CD4-positive, CD25-positive, alpha-beta regulatory T cell (primary cell): ENCODE results near the gene S100A1. TPM values are rescaled to one million over a fixed set of nuclear protein-coding genes. Genes with fewer than 3 reads are reported as not detected.
"Not testable (repeated sequence)": the region's sequence is repeated elsewhere in the genome, so short reads cannot be mapped to it uniquely, and the experiment has no call there.

ENCODE experiments used
- ATAC-seq, 2 donors: fragments of 150-1000 bp; cut with Tn5 transposase; one replicate each; pipeline ENCODE4 v1.10.0; 2021; ENCODE audit warnings: low read depth in 2 of 2, moderate number of reproducible peaks in 2 of 2, moderate library complexity in 1 of 2
- DNase-seq, 3 donors: peaks; one replicate each; pipeline versions ENCODE4 v3.0.0 to v3.0.0-alpha.2; 2012 to 2022; ENCODE audit warnings: mixed read lengths in 1 of 3
- H3K27ac ChIP-seq: one replicate; pipeline ENCODE4 v1.7.0; 2013; ENCODE audit warnings: mild to moderate bottlenecking, low read length; ENCODE audit not compliant: insufficient read depth, poor library complexity, severe bottlenecking
- H3K27me3 ChIP-seq: one replicate; pipeline ENCODE4 v1.7.0; 2013; ENCODE audit warnings: low read length; ENCODE audit not compliant: control insufficient read depth, insufficient read depth
- H3K36me3 ChIP-seq: one replicate; pipeline ENCODE4 v1.7.0; 2013; ENCODE audit warnings: mild to moderate bottlenecking, low read length, moderate library complexity; ENCODE audit not compliant: control insufficient read depth, insufficient read depth
- H3K4me1 ChIP-seq: 2 replicates; pipeline ENCODE4 v1.7.0; 2013; ENCODE audit warnings: mild to moderate bottlenecking, low read length; ENCODE audit not compliant: insufficient read depth, control insufficient read depth, poor library complexity, severe bottlenecking
- H3K4me3 ChIP-seq: one replicate; pipeline ENCODE4 v1.7.0; 2013; ENCODE audit warnings: low read depth, mild to moderate bottlenecking, low read length, moderate library complexity
- H3K9me3 ChIP-seq, 2 experiments: 1 replicate in 1 of 2; 2 replicates in 1 of 2; pipeline ENCODE4 v1.7.0; 2013; ENCODE audit warnings: low read length in 2 of 2, mild to moderate bottlenecking in 1 of 2, moderate library complexity in 1 of 2; ENCODE audit not compliant: control insufficient read depth in 2 of 2
- H3K27ac Mint-ChIP-seq, 3 donors: one replicate each; pipeline ENCODE4 v1.8.0; 2020 to 2022; ENCODE audit warnings: mild to moderate bottlenecking in 3 of 3, mixed read lengths in 3 of 3, moderate library complexity in 2 of 3
- H3K27me3 Mint-ChIP-seq: one replicate; pipeline ENCODE4 v1.8.0; 2022; ENCODE audit warnings: mild to moderate bottlenecking, mixed read lengths
- H3K36me3 Mint-ChIP-seq: one replicate; pipeline ENCODE4 v1.8.0; 2020; ENCODE audit warnings: mixed read lengths
- H3K4me1 Mint-ChIP-seq, 4 donors: one replicate each; pipeline ENCODE4 v1.8.0; 2020 to 2022; ENCODE audit warnings: mixed read lengths in 4 of 4, mild to moderate bottlenecking in 1 of 4
- H3K4me3 Mint-ChIP-seq, 4 donors: one replicate each; pipeline ENCODE4 v1.8.0; 2020 to 2022; ENCODE audit warnings: mild to moderate bottlenecking in 4 of 4, mixed read lengths in 4 of 4, moderate library complexity in 3 of 4
- H3K9me3 Mint-ChIP-seq, 7 donors: one replicate each; pipeline ENCODE4 v1.8.0; 2020 to 2022; ENCODE audit warnings: mixed read lengths in 7 of 7, mild to moderate bottlenecking in 3 of 7, moderate library complexity in 2 of 7
- polyA plus RNA-seq, 4 donors: library from polyadenylated mRNA; unstranded; fragments of 300-500 nt; fragmentation: Illumina TruSeq; gene quantifications; one replicate each; pipeline ENCODE4 v1.2.3, GENCODE V29; 2021
- total RNA-seq: library from RNA; stranded (reverse); gene quantifications from one replicate; pipeline ENCODE4 v1.2.3, GENCODE V29; 2022

S100A1 gene
- total and polyA plus RNA-seq, 5 donors from 2014 or later = not detected

DNA sequence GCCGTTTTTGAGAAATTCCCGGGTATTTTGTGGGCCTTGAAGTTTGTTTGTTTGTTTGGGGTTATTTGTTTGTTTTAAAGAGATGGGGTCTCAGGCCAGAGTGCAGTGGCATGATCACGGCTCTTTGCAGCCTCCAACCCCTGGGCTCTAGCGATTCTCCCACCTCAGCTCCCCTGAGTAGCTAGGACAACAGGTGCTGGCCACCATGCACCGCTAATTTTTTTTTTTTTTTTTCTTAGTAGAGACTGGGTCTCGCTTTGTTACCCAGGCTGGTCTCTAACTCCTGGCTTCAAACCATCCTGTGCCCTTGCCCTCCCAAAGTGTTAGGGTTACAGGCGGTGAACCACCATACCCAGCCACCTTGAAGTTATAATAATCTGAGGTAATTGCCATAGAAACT, 7.6 kb downstream of the S100A1 start:
- Histone ChIP-seq H3K27me3 (no peaks in the 10 kb centered on the region), H3K9me3 (no peaks in the 10 kb centered on the region), H3K4me1 (peaks cover 19% of the 10 kb centered on the region), H3K4me3 (peak overlapping the region; percentile 47), H3K36me3 (peaks cover 48% of the 10 kb centered on the region), H3K27ac (peak overlapping the region; percentile 100)
- Mint-ChIP-seq H3K9me3 (no peaks in the 10 kb centered on the region), H3K27me3 (peaks cover 6% of the 10 kb centered on the region), H3K4me3 (peak overlapping the region; percentile 82 to 100 (median 97)), H3K36me3 (peaks cover 19% of the 10 kb centered on the region), H3K4me1 (peaks cover 15 to 56% (median 36%) of the 10 kb centered on the region in 4 donors), H3K27ac (peak overlapping the region in 2 of 3 donors; percentile 86 to 100)
- DNase-seq = no peak
- no peak for ATAC-seq

DNA sequence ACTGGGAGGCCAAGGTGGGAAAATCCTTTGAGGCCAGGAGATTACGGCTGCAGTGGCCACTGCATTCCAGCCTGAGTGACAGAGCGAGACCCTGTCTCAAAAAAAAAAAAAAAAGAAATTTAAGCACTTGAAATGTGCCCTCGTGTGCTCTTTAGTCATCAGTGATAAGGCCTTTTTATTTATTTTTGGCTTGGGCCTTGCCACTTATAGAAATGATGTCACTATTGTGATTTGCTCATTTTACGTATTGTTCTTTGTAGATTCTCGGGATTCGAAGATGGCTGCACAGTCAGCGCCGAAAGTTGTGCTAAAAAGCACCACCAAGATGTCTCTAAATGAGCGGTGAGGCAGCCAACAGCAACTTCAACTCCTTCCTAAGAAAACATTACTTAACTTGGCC, 8.1 kb downstream of the S100A1 start:
- Histone ChIP-seq H3K9me3 (no peaks in the 10 kb centered on the region), H3K27ac (peak overlapping the region; percentile 100), H3K36me3 (peaks cover 53% of the 10 kb centered on the region), H3K4me3 (no peak overlapping the region), H3K27me3 (no peaks in the 10 kb centered on the region), H3K4me1 (peaks cover 19% of the 10 kb centered on the region)
- H3K36me3 Mint-ChIP-seq = peaks cover 21% of the 10 kb centered on the region
- peaks cover 6% of the 10 kb centered on the region for H3K27me3 Mint-ChIP-seq
- H3K4me3 Mint-ChIP-seq = peak overlapping the region; percentile 94 to 100 (median 98)
- no peaks in the 10 kb centered on the region for H3K9me3 Mint-ChIP-seq
- DNase-seq = no peak
- peaks cover 18 to 60% (median 38%) of the 10 kb centered on the region in 4 donors for H3K4me1 Mint-ChIP-seq
- ATAC-seq = no peak
- H3K27ac Mint-ChIP-seq = peak overlapping the region in 2 of 3 donors; percentile 86 to 100

DNA sequence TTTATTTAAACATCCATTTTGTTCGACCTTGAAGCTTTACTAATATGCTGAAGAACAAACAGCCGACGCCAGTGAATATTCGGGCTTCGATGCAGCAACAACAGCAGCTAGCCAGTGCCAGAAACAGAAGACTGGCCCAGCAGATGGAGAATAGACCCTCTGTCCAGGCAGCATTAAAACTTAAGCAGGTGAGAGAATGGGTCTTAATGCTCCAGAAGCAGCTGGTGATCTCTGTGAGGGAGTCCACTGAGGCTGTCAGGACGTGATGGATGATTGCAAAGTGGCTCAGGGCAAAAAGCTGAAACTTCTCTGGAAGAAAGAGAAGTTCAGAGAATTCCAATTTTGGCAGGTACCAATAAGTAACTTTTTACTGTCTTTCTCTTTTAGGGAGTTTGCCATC, 10.0 kb downstream of the S100A1 start:
- ATAC-seq (no peak), DNase-seq (no peak)
- Mint-ChIP-seq H3K4me1 (peaks cover 18 to 70% (median 43%) of the 10 kb centered on the region in 4 donors), H3K36me3 (peaks cover 33% of the 10 kb centered on the region), H3K4me3 (peak overlapping the region in 2 of 4 donors; percentile 84 to 94), H3K27ac (peak overlapping the region in 1 of 3 donors; percentile 9), H3K27me3 (peaks cover 6% of the 10 kb centered on the region), H3K9me3 (no peaks in the 10 kb centered on the region)
- peaks cover 25% of the 10 kb centered on the region for H3K4me1 ChIP-seq
- H3K4me3 ChIP-seq = no peak overlapping the region
- no peaks in the 10 kb centered on the region for H3K9me3 ChIP-seq
- H3K36me3 ChIP-seq = peaks cover 72% of the 10 kb centered on the region
- H3K27me3 ChIP-seq = no peaks in the 10 kb centered on the region
- H3K27ac ChIP-seq = no peak overlapping the region

- H3K9me3 Mint-ChIP-seq = no peaks in the 10 kb centered on the region
- H3K4me3 ChIP-seq = no peak overlapping the region
- H3K4me1 ChIP-seq = peaks cover 29% of the 10 kb centered on the region
- ATAC-seq = no peak
- no peaks in the 10 kb centered on the region for H3K9me3 ChIP-seq
- H3K4me1 Mint-ChIP-seq = peaks cover 18 to 72% (median 43%) of the 10 kb centered on the region in 4 donors
- H3K27ac ChIP-seq = no peak overlapping the region
- no peaks in the 10 kb centered on the region for H3K27me3 ChIP-seq
- no peaks in the 10 kb centered on the region for H3K27me3 Mint-ChIP-seq
- peak overlapping the region in 1 of 4 donors; percentile 47 for H3K4me3 Mint-ChIP-seq
- peak overlapping the region in 1 of 3 donors; percentile 80 for H3K27ac Mint-ChIP-seq
- H3K36me3 Mint-ChIP-seq = peaks cover 37% of the 10 kb centered on the region
- peaks cover 82% of the 10 kb centered on the region for H3K36me3 ChIP-seq
- DNase-seq = no peak
Measured at GRCh38 chr1:153639280-153639679, 11.0 kb downstream of the S100A1 start.

DNA sequence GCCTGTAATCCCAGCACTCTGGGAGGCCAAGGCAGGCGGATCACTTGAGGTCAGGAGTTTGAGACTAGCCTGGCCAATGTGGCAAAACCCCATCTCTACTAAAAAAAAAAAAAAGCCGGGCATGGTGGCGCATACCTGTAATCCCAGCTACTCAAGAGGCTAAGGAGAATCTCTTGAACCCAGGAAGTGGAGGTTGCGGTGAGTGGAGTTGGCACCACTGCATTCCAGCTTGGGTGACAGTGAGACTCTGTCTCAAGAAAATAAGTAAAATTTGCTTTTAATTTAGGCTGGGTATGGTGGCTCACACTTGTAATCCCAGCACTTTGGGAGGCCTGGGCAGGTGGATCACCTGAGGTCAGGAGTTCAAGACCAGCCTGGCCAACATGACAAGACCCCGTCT, 12.0 kb downstream of the S100A1 start:
- Histone ChIP-seq H3K4me1 (peaks cover 28% of the 10 kb centered on the region), H3K36me3 (peaks cover 91% of the 10 kb centered on the region)
- H3K27ac Mint-ChIP-seq = peak overlapping the region in 1 of 3 donors; percentile 38
- DNase-seq, H3K9me3 Mint-ChIP-seq, H3K27me3 Mint-ChIP-seq, H3K9me3 ChIP-seq, H3K27ac ChIP-seq, ATAC-seq, H3K4me3 ChIP-seq, H3K27me3 ChIP-seq: not testable (repeated sequence)
- H3K36me3 Mint-ChIP-seq = peaks cover 41% of the 10 kb centered on the region
- peak overlapping the region in 1 of 4 donors; percentile 47 for H3K4me3 Mint-ChIP-seq
- peaks cover 18 to 78% (median 48%) of the 10 kb centered on the region in 4 donors for H3K4me1 Mint-ChIP-seq

- H3K9me3 Mint-ChIP-seq = no peaks in the 10 kb centered on the region
- H3K4me3 Mint-ChIP-seq = peak overlapping the region in 1 of 4 donors; percentile 23
- no peaks in the 10 kb centered on the region for H3K27me3 Mint-ChIP-seq
- Histone ChIP-seq H3K27ac (no peak overlapping the region), H3K9me3 (no peaks in the 10 kb centered on the region), H3K4me1 (peaks cover 25% of the 10 kb centered on the region), H3K4me3 (peak overlapping the region; percentile 2), H3K27me3 (no peaks in the 10 kb centered on the region), H3K36me3 (peaks cover 96% of the 10 kb centered on the region)
- no peak for ATAC-seq
- H3K4me1 Mint-ChIP-seq = peaks cover 24 to 79% (median 52%) of the 10 kb centered on the region in 4 donors
- peaks cover 47% of the 10 kb centered on the region for H3K36me3 Mint-ChIP-seq
- peak overlapping the region in 1 of 3 donors; percentile 38 for H3K27ac Mint-ChIP-seq
- no peak for DNase-seq
Measured at GRCh38 chr1:153640861-153641260, 12.6 kb downstream of the S100A1 start.

GRCh38 chr1:153642161-153642560, 13.9 kb downstream of the S100A1 start:
- Histone ChIP-seq H3K27me3 (no peaks in the 10 kb centered on the region), H3K9me3 (no peaks in the 10 kb centered on the region), H3K36me3 (peaks cover 92% of the 10 kb centered on the region), H3K4me3 (no peak overlapping the region), H3K27ac (no peak overlapping the region), H3K4me1 (peaks cover 14% of the 10 kb centered on the region)
- DNase-seq (no peak), ATAC-seq (no peak)
- Mint-ChIP-seq H3K4me1 (peaks cover 22 to 79% (median 49%) of the 10 kb centered on the region in 4 donors), H3K9me3 (no peaks in the 10 kb centered on the region), H3K4me3 (no peak overlapping the region), H3K27ac (peak overlapping the region; percentile 43 to 67 (median 54)), H3K36me3 (peaks cover 46% of the 10 kb centered on the region), H3K27me3 (no peaks in the 10 kb centered on the region)

GRCh38 chr1:153643100-153643499, 14.9 kb downstream of the S100A1 start:
- no peaks in the 10 kb centered on the region for H3K9me3 Mint-ChIP-seq
- peaks cover 85% of the 10 kb centered on the region for H3K36me3 ChIP-seq
- peak overlapping the region in 1 of 3 donors; percentile 85 for H3K27ac Mint-ChIP-seq
- H3K27ac ChIP-seq = no peak overlapping the region
- no peaks in the 10 kb centered on the region for H3K27me3 Mint-ChIP-seq
- H3K4me1 Mint-ChIP-seq = peaks cover 16 to 77% (median 48%) of the 10 kb centered on the region in 4 donors
- peak overlapping the region in 1 of 4 donors; percentile 13 for H3K4me3 Mint-ChIP-seq
- DNase-seq (no peak), ATAC-seq (no peak)
- H3K9me3 ChIP-seq = no peaks in the 10 kb centered on the region
- H3K27me3 ChIP-seq = no peaks in the 10 kb centered on the region
- H3K4me1 ChIP-seq = peaks cover 14% of the 10 kb centered on the region
- H3K36me3 Mint-ChIP-seq = peaks cover 41% of the 10 kb centered on the region
- H3K4me3 ChIP-seq = no peak overlapping the region
